ENCODE results near the gene SYS1. TPM values are rescaled to one million over a fixed set of nuclear protein-coding genes. Genes with fewer than 3 reads are reported as not detected.

Gene SYS1
- total and polyA plus RNA-seq, 2 donors (not counting 3 experiments of a cell fraction or from before 2014, with no cell fraction given), result 27.4 to 79.6 TPM

Other genes starting within 250 kb of the SYS1 start
- gene WFDC5, start 248.0 kb upstream of the SYS1 start, total RNA-seq, result not detected in 2 replicates
- gene WFDC5, start 248.0 kb upstream of the SYS1 start, polyA plus RNA-seq, result not detected in 2 replicates
- not detected in 2 replicates for gene WFDC12, start 238.7 kb upstream of the SYS1 start, total RNA-seq
- not detected in 2 replicates for gene WFDC12, start 238.7 kb upstream of the SYS1 start, polyA plus RNA-seq
- not detected in 2 replicates for gene PI3, start 188.3 kb upstream of the SYS1 start, total RNA-seq
- not detected in 2 replicates for gene PI3, start 188.3 kb upstream of the SYS1 start, polyA plus RNA-seq
- not detected in 2 replicates for gene SEMG1, start 156.1 kb upstream of the SYS1 start, total RNA-seq
- not detected in 2 replicates for gene SEMG1, start 156.1 kb upstream of the SYS1 start, polyA plus RNA-seq
- gene SEMG2, start 141.8 kb upstream of the SYS1 start, total RNA-seq, result not detected in 2 replicates
- not detected in 2 replicates for gene SEMG2, start 141.8 kb upstream of the SYS1 start, polyA plus RNA-seq
- gene SLPI, start 108.6 kb upstream of the SYS1 start, total RNA-seq, result not detected in 2 replicates
- gene SLPI, start 108.6 kb upstream of the SYS1 start, polyA plus RNA-seq, result not detected in 2 replicates
- gene RBPJL, start 56.3 kb upstream of the SYS1 start, total RNA-seq, result not detected in 2 replicates
- gene RBPJL, start 56.3 kb upstream of the SYS1 start, polyA plus RNA-seq, result not detected in 2 replicates
- gene MATN4, start 54.9 kb upstream of the SYS1 start, total RNA-seq, result 0.14 TPM in 1 of 2 replicates, not detected in the other
- gene MATN4, start 54.9 kb upstream of the SYS1 start, polyA plus RNA-seq, result 0.10 and 0.11 TPM in 2 replicates
- 28.7 and 32.0 TPM in 2 replicates for gene SDC4, start 14.7 kb upstream of the SYS1 start, total RNA-seq
- 23.1 and 26.3 TPM in 2 replicates for gene SDC4, start 14.7 kb upstream of the SYS1 start, polyA plus RNA-seq
- not detected in 2 replicates for gene TP53TG5, start 15.2 kb downstream of the SYS1 start, total RNA-seq
- not detected in 2 replicates for gene TP53TG5, start 15.2 kb downstream of the SYS1 start, polyA plus RNA-seq
- 15.6 and 16.3 TPM in 2 replicates for gene DBNDD2, start 45.1 kb downstream of the SYS1 start, total RNA-seq
- 27.9 and 28.7 TPM in 2 replicates for gene DBNDD2, start 45.1 kb downstream of the SYS1 start, polyA plus RNA-seq
- gene PIGT, start 53.0 kb downstream of the SYS1 start, total RNA-seq, result 92.7 and 96.8 TPM in 2 replicates
- 143 and 162 TPM in 2 replicates for gene PIGT, start 53.0 kb downstream of the SYS1 start, polyA plus RNA-seq
- gene WFDC2, start 106.6 kb downstream of the SYS1 start, total RNA-seq, result not detected in 2 replicates
- gene WFDC2, start 106.6 kb downstream of the SYS1 start, polyA plus RNA-seq, result 0.22 TPM in 1 of 2 replicates, not detected in the other
- not detected in 2 replicates for gene SPINT3, start 152.5 kb downstream of the SYS1 start, total RNA-seq
- gene SPINT3, start 152.5 kb downstream of the SYS1 start, polyA plus RNA-seq, result not detected in 2 replicates
- gene WFDC6, start 176.3 kb downstream of the SYS1 start, total RNA-seq, result not detected in 2 replicates
- not detected in 2 replicates for gene WFDC6, start 176.3 kb downstream of the SYS1 start, polyA plus RNA-seq
- not detected in 2 replicates for gene EPPIN, start 184.2 kb downstream of the SYS1 start, total RNA-seq
- gene EPPIN, start 184.2 kb downstream of the SYS1 start, polyA plus RNA-seq, result not detected in 2 replicates
- gene WFDC8, start 216.1 kb downstream of the SYS1 start, total RNA-seq, result not detected in 2 replicates
- not detected in 2 replicates for gene WFDC8, start 216.1 kb downstream of the SYS1 start, polyA plus RNA-seq